Measurements from ENCODE around the gene KRTAP10-8.

DNA sequence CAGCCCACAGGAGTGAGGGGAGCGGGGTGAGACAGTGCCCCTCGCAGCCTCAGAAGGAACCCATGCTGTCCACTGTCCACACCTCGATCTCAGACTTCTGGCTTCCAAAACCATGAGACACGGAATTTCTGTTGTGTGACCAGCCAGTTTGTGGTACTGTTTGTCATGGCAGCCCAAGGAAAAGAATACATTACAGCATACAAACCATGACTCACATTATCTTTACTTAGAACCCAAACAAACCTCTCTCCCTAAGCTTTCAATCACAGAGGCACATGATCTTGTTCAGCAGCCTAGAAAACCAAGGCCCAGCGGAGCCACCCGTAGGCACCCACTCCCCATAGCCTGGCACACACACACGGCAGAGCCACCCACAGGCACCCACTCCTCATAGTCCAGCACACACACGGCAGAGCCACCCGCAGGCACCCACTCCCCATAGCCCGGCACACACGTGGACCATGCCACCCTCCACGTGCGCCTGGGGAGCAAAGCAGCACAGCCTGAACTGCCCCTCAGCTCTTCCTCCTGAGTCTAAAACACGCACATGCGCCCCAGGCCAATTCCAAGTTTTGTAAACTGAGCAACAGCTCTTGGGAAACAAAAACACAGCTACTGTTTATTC, 38.8 kb upstream of the KRTAP10-8 start:
- no peak for TF ChIP-seq POLR2A (IDR thresholded peaks at IDR 0.05)
- no peak for TF ChIP-seq CTCF (IDR thresholded peaks at IDR 0.05)
